NCI-H2227 (cell line): Measurements from ENCODE around the gene METTL16.

Experiments
- DNase-seq: peaks from one replicate; lab custom pipeline; 2025; ENCODE audit not compliant: unreplicated experiment; lab: John Stamatoyannopoulos, UW

The METTL16 gene

DNA sequence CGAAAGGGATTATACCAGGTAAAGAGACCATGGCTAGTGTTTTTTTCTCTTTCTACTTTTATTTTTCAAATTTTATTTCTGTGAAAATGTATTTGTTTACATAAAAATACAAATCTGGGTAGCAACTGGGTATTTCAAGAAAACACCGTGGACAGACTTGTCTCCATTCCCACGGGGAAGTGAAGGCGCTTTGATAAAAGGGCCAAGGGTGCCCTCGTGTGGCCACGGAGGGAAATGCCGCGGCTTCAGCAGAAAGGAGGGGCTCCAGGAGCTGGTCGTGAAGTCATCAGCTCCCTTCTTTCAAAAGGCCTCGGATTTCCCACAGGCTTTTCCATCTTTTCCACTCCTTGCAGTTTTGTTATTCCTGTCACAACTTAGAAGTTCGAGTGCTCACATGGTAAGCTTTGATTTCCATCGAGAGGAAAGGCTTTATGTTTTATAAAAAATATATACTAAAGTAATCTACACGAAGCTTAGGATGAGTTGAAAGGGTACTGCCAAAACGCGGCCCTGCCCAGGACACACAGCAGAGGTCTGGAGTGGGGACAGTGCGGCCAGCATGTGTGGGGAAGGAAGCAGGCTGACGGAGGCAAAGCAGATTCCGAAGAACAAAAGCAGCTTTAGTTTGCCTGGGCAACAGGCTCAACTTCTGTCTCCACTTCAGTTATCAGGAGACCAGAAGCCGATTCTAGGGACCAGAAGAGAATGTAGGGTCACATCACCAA lies 95.5 kb downstream of the METTL16 start:
- peak; percentile 86 for DNase-seq

DNA sequence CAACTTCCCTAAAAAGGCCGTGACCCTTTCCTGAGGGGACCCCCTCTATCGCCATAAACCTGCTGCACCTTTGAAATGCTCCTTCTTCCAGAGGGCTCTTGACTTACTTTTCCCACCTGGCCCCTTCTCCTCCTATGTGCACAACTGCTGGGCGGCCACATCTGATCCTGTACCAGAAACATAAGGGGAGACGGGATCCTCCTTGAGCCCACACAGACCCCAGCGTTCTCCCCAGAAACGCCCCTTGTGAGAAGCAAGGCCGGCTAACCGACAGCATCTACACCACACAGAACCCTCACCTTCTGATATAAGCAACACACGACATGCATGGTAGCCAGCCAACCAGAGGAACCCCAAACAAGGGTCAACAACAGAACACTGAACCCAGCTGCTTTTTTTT lies 96.6 kb downstream of the METTL16 start:
- no peak for DNase-seq

DNA sequence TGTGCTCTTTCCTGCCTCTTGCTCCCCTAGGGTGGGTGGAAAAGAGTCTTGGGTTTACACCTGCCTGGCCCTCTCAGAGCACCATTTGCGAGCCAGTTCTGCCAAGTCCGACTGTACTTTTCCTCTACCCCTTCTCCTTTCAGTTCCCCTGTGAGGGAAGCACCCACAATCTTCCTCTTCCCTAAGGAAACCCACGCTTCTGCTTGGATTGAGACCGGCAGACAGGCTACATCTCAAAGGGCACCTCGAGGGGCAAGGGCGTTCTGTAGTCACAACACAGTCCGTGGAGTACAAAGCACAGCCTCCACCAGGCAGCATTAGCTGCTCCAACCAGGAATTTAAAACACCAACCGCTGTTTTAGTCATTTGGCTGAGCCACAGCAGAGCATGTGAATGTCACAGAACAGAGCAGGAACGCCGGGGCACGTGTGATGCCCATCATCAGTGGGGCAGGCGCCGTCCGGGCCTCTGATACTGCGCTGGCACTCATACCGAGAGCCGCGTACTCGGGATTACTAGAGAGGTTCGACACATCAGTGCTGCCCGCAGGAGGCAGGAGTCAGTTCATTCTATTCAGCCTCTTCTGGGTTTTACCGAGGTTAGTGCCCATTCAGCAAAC lies 97.1 kb downstream of the METTL16 start:
- no peak for DNase-seq

DNA sequence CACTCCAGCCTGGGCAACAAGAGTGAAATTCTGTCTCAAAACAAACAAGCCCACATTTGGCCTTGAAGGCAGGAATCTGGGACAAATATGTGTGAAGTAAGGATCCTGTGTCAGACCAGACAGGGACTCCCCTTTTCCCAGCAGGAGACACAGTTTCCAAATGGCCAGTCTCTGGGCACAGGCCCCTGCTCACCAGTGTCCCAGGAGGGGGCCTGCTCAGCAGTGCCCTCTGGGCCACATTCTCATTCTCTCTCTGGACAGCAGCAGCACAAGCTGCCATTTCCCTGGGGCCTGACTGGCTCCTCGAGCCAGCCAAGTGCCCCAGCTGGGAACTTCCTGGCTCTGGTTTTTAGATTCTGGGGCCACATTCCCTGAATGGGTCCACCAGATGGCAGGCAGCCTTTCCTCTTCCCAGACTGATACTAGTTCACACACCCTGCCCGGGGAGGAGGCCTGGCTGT lies 99.1 kb downstream of the METTL16 start:
- DNase-seq: no peak

DNA sequence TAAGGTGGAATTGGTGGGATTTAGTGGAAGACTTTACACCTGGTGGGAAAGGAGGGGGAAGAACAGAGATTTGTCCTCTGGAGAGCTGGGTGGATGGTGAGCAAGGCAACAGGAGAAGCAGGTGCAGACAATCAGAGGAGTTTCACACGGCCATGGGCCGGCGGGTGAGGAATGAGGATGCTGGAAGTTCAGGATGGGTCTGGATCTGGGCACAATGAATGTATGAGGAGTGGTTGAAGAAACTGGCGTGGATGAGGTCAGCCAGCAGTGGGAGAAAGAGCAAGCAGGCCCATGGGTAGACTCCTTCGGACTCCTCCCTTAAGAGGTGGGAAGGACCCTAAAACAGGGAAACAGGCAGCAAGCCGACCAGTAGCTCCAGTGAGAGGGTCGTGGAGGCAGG lies 100.7 kb downstream of the METTL16 start:
- no peak for DNase-seq

DNA sequence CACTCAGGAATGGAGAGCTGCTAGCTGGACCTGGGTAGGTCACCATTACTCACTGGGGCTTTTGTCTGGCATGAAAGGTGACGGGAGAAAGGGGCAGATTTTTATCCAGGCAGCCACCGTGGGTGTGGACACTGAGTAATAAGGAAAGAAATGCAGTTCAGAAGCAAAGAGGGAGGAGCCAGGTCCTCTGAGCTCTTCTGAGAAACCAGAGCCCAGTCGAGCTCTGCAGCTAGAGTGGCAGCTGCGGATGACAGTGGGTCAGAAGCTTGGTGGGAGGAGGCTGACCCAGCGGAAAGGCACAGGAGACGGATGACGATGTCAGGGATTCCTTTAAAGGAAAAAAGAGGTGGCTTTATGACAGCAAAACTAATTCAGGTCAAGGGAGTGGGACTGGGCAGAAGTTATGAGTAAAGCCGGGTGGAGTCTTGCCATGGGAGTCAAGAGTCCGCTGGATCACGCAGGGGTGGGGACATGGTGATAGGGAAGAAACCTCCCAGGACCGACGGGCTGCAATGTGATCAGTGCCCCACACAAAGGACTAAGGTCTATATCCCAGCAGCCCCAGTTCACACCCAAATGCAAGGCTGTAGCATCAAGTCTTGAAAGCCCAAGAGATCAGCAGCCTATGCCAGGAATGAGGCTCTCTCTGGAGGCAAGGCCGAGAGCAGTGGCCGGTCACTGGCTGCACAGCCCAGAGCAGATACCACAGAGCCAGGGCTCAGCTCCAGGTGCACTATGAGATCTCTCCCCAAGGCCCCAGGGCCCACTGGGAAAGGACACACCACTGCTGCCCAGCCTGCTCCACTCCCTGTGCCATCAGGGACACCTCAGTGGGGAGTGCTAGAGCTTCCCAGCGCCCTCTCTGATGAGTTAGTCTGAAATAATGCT lies 104.5 kb downstream of the METTL16 start:
- peak; percentile 45 for DNase-seq

DNA sequence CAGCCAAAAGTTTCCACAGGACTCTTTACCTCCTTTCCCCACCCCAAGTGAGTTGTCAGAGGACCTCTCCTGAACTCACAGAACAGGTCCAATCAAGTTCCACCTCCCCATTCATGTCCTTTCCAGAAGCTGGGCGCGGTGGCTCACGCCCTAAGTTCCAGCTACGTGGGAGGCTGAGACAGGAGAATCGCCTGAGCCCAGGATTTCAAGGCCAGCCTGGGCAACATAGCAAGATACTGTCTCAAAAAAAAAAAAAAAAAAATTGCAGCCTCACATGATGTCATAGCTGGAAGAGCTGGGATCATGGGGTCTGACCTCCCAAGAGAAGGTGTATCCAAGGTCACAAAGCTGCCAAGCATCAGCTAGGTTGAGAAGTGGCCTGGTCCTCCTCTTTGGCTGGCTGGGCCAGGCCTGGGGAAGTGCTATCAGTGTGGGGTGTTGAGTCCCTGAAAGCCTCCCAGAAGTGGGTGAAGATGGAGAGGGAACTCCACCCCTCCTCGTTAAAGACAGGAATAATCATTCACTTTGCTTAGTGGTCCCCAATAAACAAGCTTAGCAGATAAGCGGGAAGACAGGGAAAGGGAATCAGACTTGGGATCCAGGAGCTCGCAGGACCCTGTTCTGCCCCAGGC lies 105.3 kb downstream of the METTL16 start:
- no peak for DNase-seq

DNA sequence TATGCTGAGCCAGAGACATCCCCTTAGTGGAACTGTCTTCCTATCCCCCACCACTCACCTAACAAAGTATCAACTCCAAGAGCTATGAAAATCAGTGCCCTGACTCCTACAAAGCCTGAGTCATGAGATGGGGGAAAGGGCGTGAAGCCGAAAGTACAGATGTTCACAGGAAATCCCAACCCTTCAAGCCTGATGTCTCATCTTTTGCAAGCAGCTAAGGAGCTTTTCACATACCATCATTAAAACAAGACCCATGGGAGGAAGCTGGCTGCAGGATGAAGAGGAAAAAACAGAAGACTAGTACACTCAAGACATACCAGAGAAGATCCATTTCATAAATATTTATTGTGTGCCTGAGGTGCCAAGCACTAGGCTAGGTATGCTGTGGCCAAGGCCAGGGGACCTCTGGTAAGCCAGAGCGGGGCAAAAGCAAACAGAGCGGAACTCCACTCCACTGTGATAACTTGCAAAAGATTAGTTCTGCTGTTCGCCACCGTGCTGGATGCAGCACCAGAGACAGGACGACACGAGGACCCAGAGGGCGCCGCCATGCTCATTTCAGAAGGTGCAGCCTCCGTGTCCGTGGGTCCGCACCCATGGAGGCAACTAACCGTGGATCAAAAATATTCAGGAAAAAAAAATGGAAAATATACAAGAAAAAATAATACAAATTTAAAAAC lies 106.3 kb downstream of the METTL16 start:
- DNase-seq: no peak

DNA sequence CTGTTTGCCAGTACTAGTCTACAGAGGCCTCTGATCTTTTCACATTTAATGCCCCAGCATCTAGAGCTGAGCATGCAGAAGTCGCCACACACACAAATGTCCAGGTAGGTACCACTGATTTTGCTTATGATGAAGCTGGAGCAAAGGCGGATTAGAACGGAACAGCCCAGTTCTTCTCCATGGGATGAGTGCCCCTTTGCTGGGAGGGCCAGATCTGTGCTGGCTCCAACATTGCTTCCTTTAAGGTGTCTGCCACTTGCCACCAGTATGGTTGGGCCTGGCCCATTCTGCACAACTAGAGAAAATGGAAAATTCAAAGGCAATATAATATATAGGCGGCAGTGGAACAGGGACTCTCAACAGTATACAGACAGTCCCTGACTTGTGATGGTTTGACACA lies 108.6 kb downstream of the METTL16 start:
- no peak for DNase-seq

DNA sequence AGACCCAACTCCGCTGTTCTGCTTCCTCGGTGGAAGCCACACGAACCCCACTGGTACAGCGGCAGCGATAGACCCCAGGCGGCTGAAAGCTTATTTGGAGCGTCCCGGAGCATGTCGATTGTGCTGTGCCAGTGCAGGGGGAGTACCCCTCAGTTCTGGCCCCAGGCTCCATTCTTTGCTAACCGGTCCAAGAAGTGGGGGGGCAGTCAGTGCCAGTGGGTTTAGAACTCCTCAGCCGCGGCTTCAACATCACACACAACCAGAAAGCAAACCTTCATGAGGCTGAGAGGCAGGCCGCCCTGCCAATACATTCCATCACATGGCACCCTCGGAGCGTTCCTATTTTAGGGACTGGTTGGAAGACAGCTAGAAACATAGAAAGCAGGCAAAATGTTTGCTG lies 109.1 kb downstream of the METTL16 start:
- no peak for DNase-seq

DNA sequence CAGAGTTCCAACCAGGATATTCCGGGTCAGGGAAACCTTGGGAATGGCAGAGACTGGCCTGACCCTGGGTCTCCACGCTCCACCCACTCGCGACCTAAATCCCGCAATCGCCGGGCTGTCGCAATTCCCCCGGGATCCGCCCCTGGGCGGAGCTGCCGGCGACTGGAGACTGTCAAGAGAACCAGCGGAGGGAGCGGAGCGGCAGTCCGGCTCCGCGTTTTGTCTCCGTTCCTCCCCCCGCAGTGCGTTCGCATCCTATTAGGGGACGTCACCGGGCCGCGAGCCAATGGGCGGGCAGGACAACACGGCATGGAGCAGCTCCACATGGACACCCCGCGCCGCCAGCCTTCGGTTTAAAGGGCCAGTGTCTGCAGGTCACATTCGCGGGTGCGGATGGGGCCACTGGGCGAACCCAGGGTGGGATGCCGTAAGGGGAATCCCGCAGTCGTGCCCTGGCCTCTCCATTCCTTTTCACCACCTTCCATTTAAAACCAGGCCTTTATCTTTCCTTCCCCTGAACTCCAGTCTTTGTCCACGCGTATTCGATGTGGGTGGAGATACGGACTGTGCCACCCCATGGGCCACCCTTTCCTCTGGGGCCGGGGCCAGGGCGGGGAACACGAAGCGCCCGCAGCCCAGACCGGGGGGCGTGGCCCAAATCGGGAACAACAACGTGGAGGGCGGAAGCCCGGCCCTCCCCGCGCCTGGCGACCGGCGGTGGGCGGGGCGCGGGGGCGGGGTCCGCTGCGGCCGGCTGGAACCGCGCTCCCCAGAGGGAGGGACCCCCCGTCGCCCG lies 110.1 kb downstream of the METTL16 start:
- DNase-seq: peak; percentile 97

DNA sequence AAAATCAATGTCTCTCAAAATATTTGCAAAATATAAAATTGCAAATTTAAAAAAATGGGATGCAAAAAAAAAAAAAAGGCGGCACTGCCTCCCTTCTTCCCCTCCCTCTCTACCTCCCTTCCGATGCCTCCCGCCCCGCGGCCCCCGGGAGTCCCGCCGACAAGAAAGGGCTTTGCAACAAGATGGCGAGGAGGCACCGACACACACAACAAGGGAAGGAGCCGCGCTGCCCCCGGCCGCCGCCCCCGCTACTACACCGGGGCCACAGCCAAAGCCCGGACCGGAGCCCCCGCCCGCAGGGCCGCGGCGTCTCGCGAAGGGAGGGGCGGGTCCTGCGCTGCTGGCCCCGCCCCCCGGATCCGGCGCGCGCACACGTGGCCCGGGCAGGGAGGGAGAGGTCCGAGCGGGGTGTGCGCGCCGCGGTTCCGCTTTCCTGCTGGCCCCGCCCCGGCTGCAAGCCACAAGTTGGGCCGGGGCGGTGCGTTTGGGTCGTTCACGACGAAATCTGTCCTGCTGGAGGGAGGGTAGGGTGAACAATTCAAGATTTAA lies 110.7 kb downstream of the METTL16 start, which contains the start of gene MNT:
Gene MNT, minus strand, starts transcription at position 184 of the 549 bp plus-strand sequence. CDS start 348 bp downstream, outside the sequence.
- peak; percentile 93 for DNase-seq

DNA sequence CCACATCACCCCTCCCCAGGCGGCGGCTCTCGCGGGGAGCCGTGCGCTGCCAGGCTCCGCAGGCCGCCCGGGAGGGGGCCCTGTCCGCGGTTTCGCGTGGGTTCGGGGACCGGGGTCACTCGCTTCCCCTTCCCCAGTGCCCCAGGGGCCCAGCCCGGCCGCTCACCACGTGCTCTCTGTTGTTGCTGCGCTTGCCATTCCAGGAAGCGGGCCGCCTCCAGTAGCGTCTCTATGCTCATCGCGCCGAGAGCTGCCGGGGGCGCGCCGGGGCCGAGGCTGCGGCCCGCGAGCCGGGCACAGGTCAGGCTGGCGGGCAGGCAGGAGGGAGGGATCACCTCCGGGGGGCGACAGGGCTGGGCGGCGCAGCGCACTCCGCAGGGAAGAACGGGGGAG lies 111.2 kb downstream of the METTL16 start:
- DNase-seq: peak; percentile 55

DNA sequence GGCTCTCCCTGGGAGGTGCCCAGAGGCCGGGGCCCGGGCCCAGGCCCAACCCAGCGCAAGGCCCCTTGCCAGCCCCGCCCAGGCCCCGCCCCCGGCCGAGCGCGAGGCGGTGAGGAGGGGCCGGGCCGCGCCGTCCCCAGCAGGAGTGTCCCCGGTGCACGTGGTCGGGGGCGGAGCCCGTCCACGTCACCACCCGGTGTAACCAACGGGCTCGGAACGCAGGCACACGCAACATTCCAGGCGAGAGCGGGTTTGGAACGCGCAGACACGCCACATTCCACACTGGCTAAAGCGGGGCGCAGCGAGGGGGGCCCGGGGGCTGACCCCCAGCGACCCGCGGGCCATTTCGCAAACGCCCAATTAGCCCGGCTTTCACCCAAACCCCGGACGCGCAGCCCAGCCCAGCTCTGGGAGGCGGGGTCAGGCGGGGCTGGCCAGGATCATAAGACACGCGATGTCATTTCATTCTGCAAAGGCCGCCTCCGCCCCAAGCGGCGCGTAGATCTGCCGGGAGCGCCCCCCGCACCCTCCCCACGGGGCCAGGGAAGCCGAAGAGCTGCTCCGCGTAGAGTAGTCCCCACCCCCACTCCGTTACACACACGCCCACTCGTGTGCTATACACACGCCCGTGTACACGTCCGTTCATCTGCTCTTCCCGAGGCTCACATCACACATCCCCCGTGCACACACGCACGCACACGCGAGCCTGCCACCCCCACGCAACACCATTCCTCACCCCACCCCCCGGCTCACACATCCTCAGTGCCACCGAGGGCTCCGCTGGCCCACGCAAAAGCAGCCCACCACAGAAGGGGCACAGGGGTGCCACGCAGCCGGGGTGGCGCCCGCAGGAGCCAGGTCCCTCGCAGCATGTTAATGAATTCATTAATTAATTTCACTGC lies 111.9 kb downstream of the METTL16 start:
- peak; percentile 94 for DNase-seq

DNA sequence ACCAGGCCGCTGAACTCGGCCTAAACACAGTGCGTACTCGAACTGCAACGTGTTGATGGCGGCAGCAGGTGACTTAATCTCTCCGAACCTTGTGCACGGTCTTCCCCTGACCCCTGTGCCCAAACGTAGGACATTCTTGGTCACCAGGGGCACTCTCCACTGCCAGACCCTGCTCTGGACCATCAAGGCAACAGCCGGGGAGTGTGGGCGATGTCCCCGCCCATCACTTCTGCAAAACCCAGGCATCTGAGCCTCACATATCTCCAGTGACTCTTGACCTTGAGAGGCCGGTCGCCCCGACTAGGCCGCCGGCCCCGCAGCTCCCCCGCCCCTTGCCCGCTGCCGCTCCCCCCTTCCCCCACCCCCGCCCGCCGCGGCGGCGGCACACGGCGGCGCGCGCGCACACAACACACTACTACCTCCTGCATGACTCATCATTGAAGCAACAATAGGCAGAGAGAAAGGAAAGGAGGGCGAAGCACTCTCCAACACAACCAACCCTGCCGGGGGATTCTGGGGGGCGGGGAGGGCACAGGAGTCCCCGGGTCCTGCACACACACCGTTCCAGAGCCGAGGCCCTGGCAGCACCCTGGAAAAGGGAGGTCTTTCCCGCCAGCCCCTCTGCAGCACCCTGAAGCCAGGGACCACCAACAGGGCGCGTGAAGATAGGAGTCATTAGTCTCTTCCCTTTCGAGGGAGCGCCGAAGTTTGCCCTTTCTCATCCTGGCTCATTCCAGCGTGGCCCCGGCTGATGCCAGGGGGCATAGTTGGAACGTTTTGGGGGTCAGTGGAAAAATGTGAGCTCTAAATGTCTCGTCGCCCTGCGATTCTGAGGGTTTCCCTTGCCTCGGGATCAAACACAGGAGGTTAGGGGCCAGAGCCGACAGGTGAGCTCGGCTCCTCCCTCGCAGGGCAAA lies 112.8 kb downstream of the METTL16 start:
- peak; percentile 81 for DNase-seq

DNA sequence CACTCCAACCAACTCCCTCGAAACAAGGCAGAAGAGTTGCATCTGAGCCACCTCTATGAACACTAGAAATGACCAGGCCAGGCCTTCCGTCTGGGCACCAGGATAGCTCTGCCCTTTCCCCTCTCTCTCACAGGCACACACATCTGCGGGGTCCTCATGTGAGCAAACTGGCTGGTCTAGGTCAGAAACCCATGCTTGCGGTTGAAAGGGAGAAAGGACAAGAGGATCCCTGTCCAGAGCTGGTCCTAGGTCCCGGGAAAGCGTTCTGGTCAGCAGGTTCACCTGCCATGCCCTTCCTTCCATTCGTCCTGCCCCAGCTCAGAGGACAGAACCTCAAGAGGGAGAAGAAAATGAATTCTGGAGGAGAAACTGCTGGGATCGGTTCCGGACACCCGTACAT lies 113.5 kb downstream of the METTL16 start:
- DNase-seq: no peak
